ENCODE results near the gene SNRPD3.
"Not testable (repeated sequence)": the region's sequence is repeated elsewhere in the genome, so short reads cannot be mapped to it uniquely, and the experiment has no call there.

GRCh38 chr22:24622596-24622995 lies 66.8 kb downstream of the SNRPD3 start:
- not testable (repeated sequence) for TF ChIP-seq CTCF (IDR thresholded peaks at IDR 0.05); POLR2A (IDR thresholded peaks at IDR 0.05; ENCODE audit: low read depth)
